Measurements from ENCODE around the gene RHOT2.

Gene RHOT2

GRCh38 chr16:657487-657886 is 10.4 kb upstream of the RHOT2 start:
- Histone ChIP-seq H3K27me3 (ENCODE audit: insufficient read depth, low read depth) (no peaks in the 10 kb centered on the region), H3K9ac (no peak overlapping the region), H4K20me1 (ENCODE audit: insufficient read depth) (no peaks in the 10 kb centered on the region), H3K36me3 (ENCODE audit: insufficient read depth) (no peaks in the 10 kb centered on the region), H3K4me1 (ENCODE audit: low read depth, poor library complexity, severe bottlenecking) (peaks cover 20% of the 10 kb centered on the region), H3K79me2 (ENCODE audit: insufficient read depth, low read depth) (no peaks in the 10 kb centered on the region), H3K27ac (no peak overlapping the region), H3K4me3 (IDR thresholded peaks at IDR 0.05; ENCODE audit: insufficient read depth, low read depth, low read length) (no peak overlapping the region), H3K4me2 (no peak overlapping the region), H2AFZ (ENCODE audit: low read depth) (no peak overlapping the region)
- TF ChIP-seq CTCF (conservative IDR thresholded peaks at IDR 0.05; ENCODE audit: low read depth, low read length) = no peak

GRCh38 chr16:658679-659571 is 9.0 kb upstream of the RHOT2 start:
- no peak overlapping the region for H3K4me3 ChIP-seq (IDR thresholded peaks at IDR 0.05; ENCODE audit: insufficient read depth, low read depth, low read length)
- H3K4me2 ChIP-seq = no peak overlapping the region
- no peaks in the 10 kb centered on the region for H3K79me2 ChIP-seq (ENCODE audit: insufficient read depth, low read depth)
- no peaks in the 10 kb centered on the region for H3K36me3 ChIP-seq (ENCODE audit: insufficient read depth)
- no peaks in the 10 kb centered on the region for H4K20me1 ChIP-seq (ENCODE audit: insufficient read depth)
- no peak overlapping the region for H3K9ac ChIP-seq
- H3K27me3 ChIP-seq (ENCODE audit: insufficient read depth, low read depth) = no peaks in the 10 kb centered on the region
- peaks cover 20% of the 10 kb centered on the region for H3K4me1 ChIP-seq (ENCODE audit: low read depth, poor library complexity, severe bottlenecking)
- TF ChIP-seq CTCF (conservative IDR thresholded peaks at IDR 0.05; ENCODE audit: low read depth, low read length) = peak; percentile 35; the same call in 1 of the 2 replicates
- H3K27ac ChIP-seq = no peak overlapping the region
- no peak overlapping the region for H2AFZ ChIP-seq (ENCODE audit: low read depth)

DNA sequence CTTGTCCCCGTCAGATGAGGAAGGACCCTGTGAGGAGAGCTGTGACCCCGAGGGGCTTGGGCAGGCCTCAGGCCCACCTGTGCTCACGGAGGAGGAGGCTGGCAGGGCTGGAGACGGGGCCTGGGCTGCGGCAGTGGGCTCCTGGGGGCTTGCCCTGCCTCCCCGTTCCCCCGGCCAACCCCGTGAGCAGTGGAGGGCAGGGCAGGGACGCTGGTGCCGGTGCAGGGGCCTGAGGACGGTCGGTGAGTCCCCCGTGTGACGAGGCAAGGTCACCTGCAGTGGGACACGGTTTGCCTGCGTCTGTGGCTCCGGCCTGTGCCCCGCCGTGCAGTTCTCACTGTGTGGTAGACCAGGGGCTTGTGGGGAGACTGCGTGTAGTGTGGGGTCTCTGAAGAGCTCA is 8.3 kb upstream of the RHOT2 start:
- TF ChIP-seq CTCF (conservative IDR thresholded peaks at IDR 0.05; ENCODE audit: low read depth, low read length) = no peak; the same call in 1 of the 2 replicates
- Histone ChIP-seq H3K9ac (peak overlapping the region; percentile 43; the same call in 1 of the 2 replicates), H3K4me2 (peak overlapping the region; percentile 55; the same call in 1 of the 2 replicates), H3K79me2 (ENCODE audit: insufficient read depth, low read depth) (no peaks in the 10 kb centered on the region), H3K4me1 (ENCODE audit: low read depth, poor library complexity, severe bottlenecking) (peaks cover 20% of the 10 kb centered on the region), H4K20me1 (ENCODE audit: insufficient read depth) (no peaks in the 10 kb centered on the region), H3K36me3 (ENCODE audit: insufficient read depth) (no peaks in the 10 kb centered on the region), H2AFZ (ENCODE audit: low read depth) (no peak overlapping the region), H3K4me3 (IDR thresholded peaks at IDR 0.05; ENCODE audit: insufficient read depth, low read depth, low read length) (no peak overlapping the region), H3K27ac (no peak overlapping the region; the same call in 1 of the 2 replicates), H3K27me3 (ENCODE audit: insufficient read depth, low read depth) (no peaks in the 10 kb centered on the region)

GRCh38 chr16:660132-660458 is 7.8 kb upstream of the RHOT2 start:
- H3K36me3 ChIP-seq (ENCODE audit: insufficient read depth) = no peaks in the 10 kb centered on the region
- peak overlapping the region; percentile 55 for H3K4me2 ChIP-seq

More at GRCh38 chr16:660132-660458, 7.8 kb upstream of the RHOT2 start:
- H3K79me2 ChIP-seq (ENCODE audit: insufficient read depth, low read depth) = no peaks in the 10 kb centered on the region
- H3K4me3 ChIP-seq (IDR thresholded peaks at IDR 0.05; ENCODE audit: insufficient read depth, low read depth, low read length) = no peak overlapping the region
- H3K9ac ChIP-seq = peak overlapping the region; percentile 43; the same call in 1 of the 2 replicates
- H2AFZ ChIP-seq (ENCODE audit: low read depth) = peak overlapping the region; percentile 49; the same call in 1 of the 2 replicates
- no peak for TF ChIP-seq CTCF (conservative IDR thresholded peaks at IDR 0.05; ENCODE audit: low read depth, low read length)
- H3K27ac ChIP-seq = peak overlapping the region; percentile 50
- H3K27me3 ChIP-seq (ENCODE audit: insufficient read depth, low read depth) = no peaks in the 10 kb centered on the region
- H4K20me1 ChIP-seq (ENCODE audit: insufficient read depth) = no peaks in the 10 kb centered on the region
- H3K4me1 ChIP-seq (ENCODE audit: low read depth, poor library complexity, severe bottlenecking) = peaks cover 20% of the 10 kb centered on the region

Measured in KMS-11 (cell line).